Transverse colon (tissue), 4 donors: ENCODE measurements around the gene FBLN5.

Experiments used
- EP300 ChIP-seq: sonication (generic); formaldehyde crosslinking; IDR thresholded peaks from one replicate; pipeline ENCODE4 v1.6.1; 2017; ENCODE audit warnings: antibody characterized with exemption, low read depth
- POLR2AphosphoS5 ChIP-seq, 3 donors: sonication (generic); formaldehyde crosslinking; IDR thresholded peaks; one replicate each; pipeline ENCODE4 v1.6.1; 2016; ENCODE audit warnings: antibody characterized with exemption in 3 of 3
- TF ChIP-seq, protein P1 (sequence below), 5 experiments: fragments of 200-600 bp in 3 of 5; fragments of 450-650 bp in 2 of 5; sonication (generic) in 3 of 5; IDR thresholded peaks; 1 replicate in 2 of 5; 2 replicates in 3 of 5; pipeline ENCODE4 v1.5.1; 2016 to 2017; ENCODE audit warnings: antibody characterized with exemption in 5 of 5, inconsistent platforms in 3 of 5, mild to moderate bottlenecking in 2 of 5, moderate library complexity in 1 of 5

GRCh38 chr14:91848504-91849001, 98.9 kb downstream of the FBLN5 start:
- TF ChIP-seq, protein P1, sequence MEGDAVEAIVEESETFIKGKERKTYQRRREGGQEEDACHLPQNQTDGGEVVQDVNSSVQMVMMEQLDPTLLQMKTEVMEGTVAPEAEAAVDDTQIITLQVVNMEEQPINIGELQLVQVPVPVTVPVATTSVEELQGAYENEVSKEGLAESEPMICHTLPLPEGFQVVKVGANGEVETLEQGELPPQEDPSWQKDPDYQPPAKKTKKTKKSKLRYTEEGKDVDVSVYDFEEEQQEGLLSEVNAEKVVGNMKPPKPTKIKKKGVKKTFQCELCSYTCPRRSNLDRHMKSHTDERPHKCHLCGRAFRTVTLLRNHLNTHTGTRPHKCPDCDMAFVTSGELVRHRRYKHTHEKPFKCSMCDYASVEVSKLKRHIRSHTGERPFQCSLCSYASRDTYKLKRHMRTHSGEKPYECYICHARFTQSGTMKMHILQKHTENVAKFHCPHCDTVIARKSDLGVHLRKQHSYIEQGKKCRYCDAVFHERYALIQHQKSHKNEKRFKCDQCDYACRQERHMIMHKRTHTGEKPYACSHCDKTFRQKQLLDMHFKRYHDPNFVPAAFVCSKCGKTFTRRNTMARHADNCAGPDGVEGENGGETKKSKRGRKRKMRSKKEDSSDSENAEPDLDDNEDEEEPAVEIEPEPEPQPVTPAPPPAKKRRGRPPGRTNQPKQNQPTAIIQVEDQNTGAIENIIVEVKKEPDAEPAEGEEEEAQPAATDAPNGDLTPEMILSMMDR (IDR thresholded peaks at IDR 0.05): no peak
- TF ChIP-seq EP300 (no peak), POLR2AphosphoS5 (IDR thresholded peaks at IDR 0.05) (no peak)
